GM21381 (cell line): ENCODE results near the gene EPHB2.

Experiments used
- ATAC-seq: cut with Tn5 transposase; IDR thresholded peaks from one replicate; pipeline ENCODE4 v1.9.1; 2021; ENCODE audit warnings: mild to moderate bottlenecking, moderate library complexity; ENCODE audit not compliant: unreplicated experiment

The EPHB2 gene

GRCh38 chr1:22875841-22876240 lies 165.2 kb downstream of the EPHB2 start:
- ATAC-seq: no peak

GRCh38 chr1:22876359-22877111 lies 165.9 kb downstream of the EPHB2 start:
- ATAC-seq: no peak

GRCh38 chr1:22877112-22877915 lies 166.7 kb downstream of the EPHB2 start:
- no peak for ATAC-seq

- no peak for ATAC-seq
These were observed 167.3 kb downstream of the EPHB2 start for GRCh38 chr1:22877980-22878379.

GRCh38 chr1:22878626-22879025 lies 168.0 kb downstream of the EPHB2 start:
- ATAC-seq: no peak

- ATAC-seq: no peak
These were observed 168.8 kb downstream of the EPHB2 start for GRCh38 chr1:22879445-22879844.

- no peak for ATAC-seq
These were observed 169.5 kb downstream of the EPHB2 start for GRCh38 chr1:22880174-22880601.

- ATAC-seq: no peak
These were observed 172.8 kb downstream of the EPHB2 start for GRCh38 chr1:22883406-22883805.

GRCh38 chr1:22884806-22885530 lies 174.3 kb downstream of the EPHB2 start:
- ATAC-seq: no peak

- no peak for ATAC-seq
These were observed 175.6 kb downstream of the EPHB2 start for GRCh38 chr1:22886211-22886610.

- no peak for ATAC-seq
These were observed 176.9 kb downstream of the EPHB2 start for GRCh38 chr1:22887491-22887890.

- ATAC-seq: no peak
These were observed 177.9 kb downstream of the EPHB2 start for GRCh38 chr1:22888320-22889075.

GRCh38 chr1:22889213-22889827 lies 178.7 kb downstream of the EPHB2 start:
- ATAC-seq: no peak

- ATAC-seq: no peak
These were observed 182.2 kb downstream of the EPHB2 start for GRCh38 chr1:22892789-22893188.

- no peak for ATAC-seq
These were observed 182.7 kb downstream of the EPHB2 start for GRCh38 chr1:22893292-22893691.

- ATAC-seq: no peak
These were observed 184.7 kb downstream of the EPHB2 start for GRCh38 chr1:22895357-22895756.

- ATAC-seq: no peak
These were observed 185.5 kb downstream of the EPHB2 start for GRCh38 chr1:22896184-22896583.

- ATAC-seq: no peak
These were observed 189.8 kb downstream of the EPHB2 start for GRCh38 chr1:22900451-22900850.

GRCh38 chr1:22903113-22903512 lies 192.5 kb downstream of the EPHB2 start:
- ATAC-seq: no peak

GRCh38 chr1:22906968-22907367 lies 196.3 kb downstream of the EPHB2 start:
- no peak for ATAC-seq
